Kidney tubule cell (primary cell): Measurements from ENCODE around the gene COL26A1.
A peak's percentile ranks its signal among the peaks of the same experiment; 100 is the strongest.
"Not testable (repeated sequence)": the region's sequence is repeated elsewhere in the genome, so short reads cannot be mapped to it uniquely, and the experiment has no call there.

Experiments used
- DNase-seq: peaks from one replicate; pipeline ENCODE4 v3.0.0-alpha.2; 2018; ENCODE audit warnings: low spot score

COL26A1 gene

GRCh38 chr7:101442426-101443070, 79.9 kb downstream of the COL26A1 start:
- peak; percentile 73 for DNase-seq

- DNase-seq, result no peak
Measured at GRCh38 chr7:101450064-101450463, 87.4 kb downstream of the COL26A1 start.

- peak; percentile 86 for DNase-seq
Measured at GRCh38 chr7:101453617-101454016, 90.9 kb downstream of the COL26A1 start.

GRCh38 chr7:101457001-101457750, 94.5 kb downstream of the COL26A1 start:
- peak; percentile 25 for DNase-seq

GRCh38 chr7:101465131-101465530, 102.5 kb downstream of the COL26A1 start:
- no peak for DNase-seq

GRCh38 chr7:101465576-101466196, 103.0 kb downstream of the COL26A1 start:
- no peak for DNase-seq

- peak; percentile 9 for DNase-seq
Measured at GRCh38 chr7:101466871-101467270, 104.2 kb downstream of the COL26A1 start.

- peak; percentile 34 for DNase-seq
Measured at GRCh38 chr7:101468546-101469275, 106.0 kb downstream of the COL26A1 start.

- no peak for DNase-seq
Measured at GRCh38 chr7:101470668-101471487, 108.2 kb downstream of the COL26A1 start.

- no peak for DNase-seq
Measured at GRCh38 chr7:101474178-101474577, 111.5 kb downstream of the COL26A1 start.

- DNase-seq, result not testable (repeated sequence)
Measured at GRCh38 chr7:101475691-101476090, 113.0 kb downstream of the COL26A1 start.

GRCh38 chr7:101479217-101479616, 116.5 kb downstream of the COL26A1 start:
- DNase-seq, result no peak

- DNase-seq, result not testable (repeated sequence)
Measured at GRCh38 chr7:101486056-101486432, 123.4 kb downstream of the COL26A1 start.

- no peak for DNase-seq
Measured at GRCh38 chr7:101486433-101487104, 123.9 kb downstream of the COL26A1 start.

GRCh38 chr7:101487105-101487458, 124.4 kb downstream of the COL26A1 start:
- no peak for DNase-seq

GRCh38 chr7:101487753-101488152, 125.1 kb downstream of the COL26A1 start:
- DNase-seq, result no peak

GRCh38 chr7:101488826-101489572, 126.3 kb downstream of the COL26A1 start:
- DNase-seq, result no peak

GRCh38 chr7:101490439-101490838, 127.8 kb downstream of the COL26A1 start:
- not testable (repeated sequence) for DNase-seq

GRCh38 chr7:101491442-101491841, 128.8 kb downstream of the COL26A1 start:
- DNase-seq, result not testable (repeated sequence)

GRCh38 chr7:101494602-101495329, 132.1 kb downstream of the COL26A1 start:
- peak; percentile 17 for DNase-seq
